ENCODE results near the gene TBC1D9. TPM values are rescaled to one million over a fixed set of nuclear protein-coding genes. Genes with fewer than 3 reads are reported as not detected.

The TBC1D9 gene
- total and polyA plus RNA-seq, 10 of the 15 experiments (the other 5 are each of a cell fraction or from before 2014, with no cell fraction given): 0.87 to 14.9 (median 7.1) TPM

GRCh38 chr4:140633951-140634350 is 122.2 kb downstream of the TBC1D9 start:
- BruUV-seq (replicated peaks): no TSS peak
- DNase-seq (ENCODE audit: low read depth, low spot score): no peak
- ChIA-PET POLR2A (no interaction called here), SMC1A (ENCODE audit: uncharacterized antibody, unreplicated experiment) (no interaction called here), RAD21 (ENCODE audit: unreplicated experiment) (no interaction called here), CTCF (no interaction called here)
- Histone ChIP-seq H3K9ac (ENCODE audit: control insufficient read depth, insufficient read depth, low read length) (no peak overlapping the region), H3K27ac (ENCODE audit: control insufficient read depth, insufficient read depth) (no peak overlapping the region), H3K4me2 (ENCODE audit: control insufficient read depth, insufficient read depth) (no peak overlapping the region), H3K79me2 (ENCODE audit: control insufficient read depth, insufficient read depth, low read length) (no peaks in the 10 kb centered on the region), H3K9me3 (replicated peaks; ENCODE audit: control insufficient read depth, insufficient read depth, low read length) (no peaks in the 10 kb centered on the region), H3K4me3 (no peak overlapping the region), H2AFZ (ENCODE audit: control insufficient read depth, low read depth, low read length) (no peak overlapping the region), H3K27me3 (replicated peaks in 1 of 2; ENCODE audit: control insufficient read depth in 2 of 2, insufficient read depth in 2 of 2, low read length in 1 of 2) (no peaks in the 10 kb centered on the region), H3K4me1 (ENCODE audit: control insufficient read depth, insufficient read depth, low read length) (no peaks in the 10 kb centered on the region), H3K36me3 (ENCODE audit: control insufficient read depth in 2 of 2, insufficient read depth in 2 of 2, low read length in 1 of 2) (no peaks in the 10 kb centered on the region), H4K20me1 (ENCODE audit: control insufficient read depth, insufficient read depth) (no peaks in the 10 kb centered on the region)
- WGBS (ENCODE audit: insufficient coverage, insufficient replicate concordance, low lambda C conversion rate, missing lambda C conversion rate): 59% methylated on average over 10 of the region's 10 CpGs
- intact Hi-C loops (cut with micrococcal nuclease; ENCODE audit: unreplicated experiment) (no loop called here), in situ Hi-C loops (cut with MboI) (no loop called here)
- no peak for FAIRE-seq
- no peak for ATAC-seq
- TF ChIP-seq ZBED1 (IDR thresholded peaks at IDR 0.05; ENCODE audit: borderline replicate concordance) (no peak), NFYA (IDR thresholded peaks at IDR 0.05; ENCODE audit: borderline replicate concordance, low read depth, low read length) (no peak), RB1 (IDR thresholded peaks at IDR 0.05; ENCODE audit: borderline replicate concordance) (no peak), CEBPZ (IDR thresholded peaks at IDR 0.05; ENCODE audit: low read depth, low read length) (no peak), ETV6 (conservative IDR thresholded peaks at IDR 0.05 in 1 of 2, IDR thresholded peaks at IDR 0.05 in 1 of 2; ENCODE audit: borderline replicate concordance in 1 of 2, low read depth in 1 of 2) (no peak), ZNF384 (IDR thresholded peaks at IDR 0.05; ENCODE audit: borderline replicate concordance, low read depth, low read length) (no peak), KAT2A (conservative IDR thresholded peaks at IDR 0.05; ENCODE audit: control insufficient read depth, low read depth, low read length) (no peak), NKRF (conservative IDR thresholded peaks at IDR 0.05) (no peak), USF2 (IDR thresholded peaks at IDR 0.05; ENCODE audit: borderline replicate concordance, low read depth, low read length) (no peak), MYB (IDR thresholded peaks at IDR 0.05; ENCODE audit: borderline replicate concordance, low read depth, low read length) (no peak)
- TF ChIP-seq, protein P1, sequence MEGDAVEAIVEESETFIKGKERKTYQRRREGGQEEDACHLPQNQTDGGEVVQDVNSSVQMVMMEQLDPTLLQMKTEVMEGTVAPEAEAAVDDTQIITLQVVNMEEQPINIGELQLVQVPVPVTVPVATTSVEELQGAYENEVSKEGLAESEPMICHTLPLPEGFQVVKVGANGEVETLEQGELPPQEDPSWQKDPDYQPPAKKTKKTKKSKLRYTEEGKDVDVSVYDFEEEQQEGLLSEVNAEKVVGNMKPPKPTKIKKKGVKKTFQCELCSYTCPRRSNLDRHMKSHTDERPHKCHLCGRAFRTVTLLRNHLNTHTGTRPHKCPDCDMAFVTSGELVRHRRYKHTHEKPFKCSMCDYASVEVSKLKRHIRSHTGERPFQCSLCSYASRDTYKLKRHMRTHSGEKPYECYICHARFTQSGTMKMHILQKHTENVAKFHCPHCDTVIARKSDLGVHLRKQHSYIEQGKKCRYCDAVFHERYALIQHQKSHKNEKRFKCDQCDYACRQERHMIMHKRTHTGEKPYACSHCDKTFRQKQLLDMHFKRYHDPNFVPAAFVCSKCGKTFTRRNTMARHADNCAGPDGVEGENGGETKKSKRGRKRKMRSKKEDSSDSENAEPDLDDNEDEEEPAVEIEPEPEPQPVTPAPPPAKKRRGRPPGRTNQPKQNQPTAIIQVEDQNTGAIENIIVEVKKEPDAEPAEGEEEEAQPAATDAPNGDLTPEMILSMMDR (IDR thresholded peaks at IDR 0.05 in 2 of 3, conservative IDR thresholded peaks at IDR 0.05 in 1 of 3; ENCODE audit: control insufficient read depth in 2 of 3, extremely low read depth in 1 of 3, insufficient read depth in 1 of 3, low read depth in 3 of 3, low read length in 3 of 3): no peak
- TF ChIP-seq, protein P2, sequence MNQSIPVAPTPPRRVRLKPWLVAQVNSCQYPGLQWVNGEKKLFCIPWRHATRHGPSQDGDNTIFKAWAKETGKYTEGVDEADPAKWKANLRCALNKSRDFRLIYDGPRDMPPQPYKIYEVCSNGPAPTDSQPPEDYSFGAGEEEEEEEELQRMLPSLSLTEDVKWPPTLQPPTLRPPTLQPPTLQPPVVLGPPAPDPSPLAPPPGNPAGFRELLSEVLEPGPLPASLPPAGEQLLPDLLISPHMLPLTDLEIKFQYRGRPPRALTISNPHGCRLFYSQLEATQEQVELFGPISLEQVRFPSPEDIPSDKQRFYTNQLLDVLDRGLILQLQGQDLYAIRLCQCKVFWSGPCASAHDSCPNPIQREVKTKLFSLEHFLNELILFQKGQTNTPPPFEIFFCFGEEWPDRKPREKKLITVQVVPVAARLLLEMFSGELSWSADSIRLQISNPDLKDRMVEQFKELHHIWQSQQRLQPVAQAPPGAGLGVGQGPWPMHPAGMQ (IDR thresholded peaks at IDR 0.05; ENCODE audit: borderline replicate concordance): no peak
